NCI-H1436 treated with DMSO at 0.1 percent for 48 hours (cell line): ENCODE results near the gene NPEPPS.
A peak's percentile ranks its signal among the peaks of the same experiment; 100 is the strongest.

Experiments used
- DNase-seq: peaks from one replicate; lab custom pipeline; 2025; lab: John Stamatoyannopoulos, UW

The NPEPPS gene

DNA sequence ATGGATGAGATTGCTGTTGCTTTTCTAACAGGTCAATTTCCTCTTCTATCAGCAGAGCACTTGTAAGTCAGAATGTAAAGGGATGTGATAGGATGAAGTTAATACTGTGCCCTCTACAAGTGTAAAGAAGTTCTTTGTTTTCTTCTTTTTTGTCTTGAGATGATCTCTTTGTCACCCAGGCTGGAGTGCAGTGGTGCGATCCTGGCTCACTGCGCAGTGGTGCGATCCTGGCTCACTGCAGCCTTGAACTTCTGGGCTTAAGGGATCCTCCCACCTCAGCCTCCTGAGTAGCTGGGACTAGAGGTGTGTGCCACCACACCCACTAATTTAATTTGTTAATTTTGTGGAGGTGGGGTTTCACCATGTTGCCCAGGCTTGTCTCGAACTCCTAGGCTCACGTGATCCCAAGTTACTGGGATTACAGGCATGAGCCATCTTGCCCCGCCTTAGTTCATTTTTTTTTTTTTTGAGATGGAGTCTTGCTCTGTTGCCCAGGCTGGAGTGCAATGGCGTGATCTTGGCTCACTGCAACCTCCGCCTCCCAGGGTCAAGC, 97.2 kb downstream of the NPEPPS start:
- no peak for DNase-seq

DNA sequence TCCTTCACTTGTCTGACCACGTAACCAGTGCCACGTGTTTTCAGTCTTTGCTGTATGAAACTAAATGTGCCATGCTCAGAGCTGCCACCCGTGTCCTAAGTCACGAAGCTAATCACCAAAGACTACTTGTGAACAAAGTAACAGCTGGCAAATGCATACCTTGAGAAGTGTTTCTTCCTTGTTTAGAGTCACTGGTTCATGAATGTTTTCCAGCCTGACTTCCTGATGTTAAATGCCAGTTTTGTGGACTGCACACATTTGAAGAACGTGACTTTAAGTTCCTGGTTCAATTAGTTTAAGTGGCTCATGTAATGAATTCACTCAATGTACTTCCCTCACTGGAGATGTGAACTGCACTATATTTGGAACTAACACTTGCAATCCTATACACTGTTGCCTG, 98.9 kb downstream of the NPEPPS start:
- DNase-seq, result no peak

DNA sequence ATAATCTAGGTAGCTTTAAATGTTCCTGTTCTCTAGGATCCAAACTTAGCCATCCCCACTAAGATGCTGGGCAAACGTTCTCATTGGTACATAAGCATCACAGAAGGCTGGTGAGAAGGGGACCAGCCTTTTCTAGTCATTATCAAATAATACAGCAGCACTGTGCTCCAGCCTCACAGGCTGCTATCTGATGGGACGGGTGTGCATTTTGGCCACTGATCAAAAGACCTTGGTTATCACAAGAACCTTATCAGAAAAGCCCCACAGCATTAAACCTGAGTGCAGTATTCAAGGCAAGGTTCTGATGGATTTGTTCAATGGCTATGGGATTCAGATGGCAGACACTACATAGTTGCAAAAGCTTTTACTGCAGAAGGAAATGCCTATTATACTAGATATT, 99.7 kb downstream of the NPEPPS start:
- no peak for DNase-seq

DNA sequence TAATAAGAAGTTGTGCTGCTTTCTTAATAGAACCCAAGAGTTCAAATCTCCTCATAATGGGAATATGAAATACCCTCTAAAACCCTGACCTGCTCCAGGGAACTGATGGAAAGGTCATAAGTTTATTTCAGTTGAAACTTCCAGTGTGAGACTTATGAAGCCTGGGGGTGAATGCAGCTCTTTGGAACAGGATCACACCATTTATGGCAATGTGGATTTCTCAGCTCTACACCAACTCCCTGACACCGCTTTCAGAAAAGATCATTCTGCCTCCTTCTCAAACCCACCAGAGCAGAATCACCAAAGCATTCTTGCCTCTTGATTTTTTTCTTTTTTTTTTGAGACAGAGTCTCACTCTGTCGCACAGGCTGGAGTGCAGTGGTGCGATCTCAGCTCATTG, 102.1 kb downstream of the NPEPPS start:
- DNase-seq, result no peak

DNA sequence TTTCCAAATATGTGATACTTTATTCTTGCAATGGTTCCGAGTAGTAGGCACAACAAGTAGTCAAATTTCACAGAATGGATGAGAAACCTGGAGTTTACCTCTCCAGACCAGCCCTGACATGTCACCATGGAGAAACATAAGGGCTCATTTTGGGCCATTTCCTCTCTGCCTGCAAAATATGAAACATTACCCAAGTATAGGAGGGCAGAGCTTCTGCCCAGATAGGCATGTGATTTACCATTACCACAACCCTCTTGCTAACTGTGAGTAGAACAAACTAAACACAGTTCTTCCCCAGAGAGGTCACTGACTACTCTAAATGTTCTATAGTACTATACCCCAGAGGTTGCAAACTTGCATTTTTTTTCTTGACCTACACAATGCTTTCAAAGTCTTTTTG, 103.1 kb downstream of the NPEPPS start:
- DNase-seq, result no peak

DNA sequence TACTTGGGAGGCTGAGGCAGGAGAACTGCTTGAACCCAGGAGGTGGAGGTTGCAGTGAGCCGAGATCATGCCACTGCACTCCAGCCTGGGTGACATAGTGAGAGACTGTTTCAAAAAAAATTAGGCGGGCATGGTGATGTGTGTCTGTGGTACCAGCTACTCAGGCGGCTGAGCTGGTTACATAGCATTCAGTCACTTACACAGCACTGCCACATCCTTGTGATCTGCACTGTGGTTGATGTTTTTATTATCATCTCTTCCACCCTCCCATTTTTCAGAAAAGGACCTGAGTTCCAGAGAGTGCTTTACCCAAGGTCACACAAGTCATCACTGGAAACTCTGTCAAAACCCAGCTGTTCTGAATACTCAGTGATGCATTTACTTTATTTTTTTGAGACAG, 104.0 kb downstream of the NPEPPS start:
- DNase-seq, result no peak

DNA sequence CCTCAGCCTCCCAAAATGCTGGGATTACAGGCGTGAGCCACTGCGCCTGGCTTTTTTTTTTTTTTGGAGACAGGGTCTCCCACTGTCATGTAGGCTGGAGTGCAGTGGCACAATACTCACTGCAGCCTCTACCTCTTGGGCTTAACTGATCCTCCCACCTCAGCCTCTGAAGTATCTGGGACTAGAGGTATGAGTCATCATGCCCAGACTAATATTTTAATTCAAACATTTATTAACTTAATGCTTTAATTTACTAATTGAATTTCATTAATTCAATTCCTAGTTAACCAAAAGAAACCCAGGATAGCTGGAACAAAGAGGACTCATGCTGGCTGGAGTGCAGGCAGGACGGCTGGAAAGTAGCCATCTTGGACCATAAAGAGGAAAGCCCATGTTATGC, 104.8 kb downstream of the NPEPPS start:
- no peak for DNase-seq

DNA sequence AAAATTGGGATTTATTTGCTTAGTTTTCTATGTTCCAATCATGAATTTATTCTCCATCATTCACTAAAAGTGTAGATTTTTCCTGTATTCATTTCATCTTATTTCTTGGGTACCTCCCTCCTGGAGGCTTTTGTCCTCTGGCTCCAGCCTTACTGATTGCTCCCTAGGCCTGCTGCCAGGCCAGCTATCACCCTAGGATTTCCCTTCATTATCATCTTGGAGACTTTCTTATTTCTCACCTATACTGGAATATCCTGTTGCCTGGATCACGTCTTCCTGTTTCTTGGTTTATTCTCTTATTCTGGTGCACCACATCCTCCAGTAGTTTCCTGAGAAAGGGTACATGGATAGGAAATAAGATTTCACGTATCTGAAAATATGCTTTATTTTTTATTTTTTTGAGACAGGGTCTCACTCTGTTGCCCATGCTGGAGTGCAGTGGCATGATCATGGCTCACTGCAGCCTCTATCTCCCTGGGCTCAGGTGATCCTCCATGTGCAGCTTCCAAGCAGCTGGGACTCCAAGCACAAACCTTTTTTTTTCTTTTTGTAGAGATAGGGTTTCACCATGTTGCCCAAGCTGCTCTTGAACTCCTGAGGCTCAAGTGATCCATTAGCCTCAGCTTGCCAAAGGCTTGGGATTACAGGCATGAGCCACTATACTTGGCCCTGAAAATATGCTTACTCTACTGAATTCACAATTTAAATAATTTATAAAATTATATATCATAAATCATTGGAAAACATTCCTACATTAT, 105.5 kb downstream of the NPEPPS start:
- no peak for DNase-seq

DNA sequence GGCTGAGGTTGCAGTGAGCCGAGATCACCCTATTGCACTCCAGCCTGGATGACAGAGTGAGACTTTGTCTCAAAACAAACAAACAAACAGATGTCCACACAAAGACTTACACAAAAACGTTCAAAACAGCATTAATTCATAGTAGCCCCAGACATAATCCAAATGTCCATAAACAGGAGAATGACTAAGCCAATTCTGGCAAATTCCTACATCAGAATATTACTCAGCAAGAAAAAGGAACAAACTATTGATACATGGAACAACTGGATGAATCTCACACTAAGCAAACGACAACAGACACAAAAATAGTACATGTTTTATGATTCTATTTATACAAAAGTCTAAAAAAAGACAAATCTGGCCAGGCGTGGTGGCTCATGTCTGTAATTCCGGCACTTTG, 108.0 kb downstream of the NPEPPS start:
- no peak for DNase-seq

DNA sequence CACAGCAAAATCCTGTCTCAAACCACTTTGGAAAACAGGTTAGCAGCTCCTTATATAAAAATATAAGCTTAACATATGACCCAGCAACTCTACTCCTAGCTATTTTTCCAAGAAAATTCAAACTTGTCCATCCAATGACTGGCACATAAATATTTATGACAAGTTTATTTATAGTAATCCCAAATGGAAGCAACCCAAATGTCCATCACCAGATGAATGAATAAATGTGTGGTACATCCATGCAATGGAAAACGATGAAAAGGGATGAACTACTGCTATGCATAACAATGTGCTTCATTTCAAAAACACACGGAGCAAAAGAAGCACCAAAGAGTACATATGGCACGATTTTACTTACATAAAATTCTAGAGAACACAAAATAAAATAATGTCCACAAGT, 109.2 kb downstream of the NPEPPS start:
- no peak for DNase-seq

DNA sequence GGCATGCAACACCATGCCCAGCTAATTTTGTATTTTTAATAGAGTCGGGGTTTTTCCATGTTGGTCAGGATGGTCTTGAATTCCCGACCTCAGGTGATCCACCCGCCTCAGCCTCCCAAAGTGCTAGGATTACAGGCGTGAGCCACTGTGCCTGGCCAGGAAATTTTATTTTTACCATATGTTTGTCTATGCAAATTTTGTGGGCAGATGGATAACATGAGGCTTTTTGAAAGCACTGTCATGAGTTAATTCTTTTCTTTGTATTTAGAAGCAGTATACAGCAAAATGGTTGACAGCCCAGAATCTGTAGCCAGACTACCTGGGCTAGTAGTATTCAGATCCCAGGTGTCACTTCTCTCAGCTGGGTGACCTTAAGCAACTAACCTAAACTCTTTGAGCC, 110.3 kb downstream of the NPEPPS start:
- DNase-seq, result no peak

DNA sequence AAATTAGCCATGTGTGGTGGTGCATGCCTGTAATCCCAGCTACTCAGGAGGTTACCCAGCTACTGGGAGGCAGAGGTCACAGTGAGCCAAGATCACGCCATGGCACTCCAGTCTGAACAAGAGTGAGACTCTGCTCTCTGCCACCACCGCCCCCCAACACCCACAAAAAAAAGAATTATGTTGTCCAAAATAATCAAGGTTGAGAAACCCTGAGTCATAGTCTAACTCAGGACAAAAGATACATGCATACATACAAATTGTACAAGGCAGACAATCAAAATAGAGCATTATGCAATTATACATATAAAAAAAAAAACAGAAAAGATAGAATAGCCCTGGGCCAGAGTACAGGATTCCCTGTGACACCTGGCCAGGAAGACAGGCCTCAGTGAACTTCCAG, 112.2 kb downstream of the NPEPPS start:
- no peak for DNase-seq

DNA sequence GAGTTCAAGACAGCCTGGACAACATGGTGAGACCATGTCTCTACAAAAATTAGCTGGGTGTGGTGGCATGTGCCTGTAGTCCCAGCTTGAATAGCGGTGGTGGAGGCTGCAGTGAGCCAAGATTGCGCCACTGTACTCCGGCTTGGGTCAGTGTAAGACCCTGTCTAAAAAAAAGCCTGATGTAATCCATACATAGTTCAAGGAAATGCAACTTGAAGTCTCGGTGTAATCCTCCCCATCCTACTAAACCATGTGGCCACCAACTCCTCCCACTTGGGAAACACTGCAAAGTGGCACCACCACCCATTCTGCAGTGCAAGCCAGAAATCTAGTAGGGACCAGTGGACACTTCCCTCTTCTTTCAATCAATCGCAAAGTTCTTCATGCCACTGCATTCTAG, 113.4 kb downstream of the NPEPPS start:
- DNase-seq, result no peak

DNA sequence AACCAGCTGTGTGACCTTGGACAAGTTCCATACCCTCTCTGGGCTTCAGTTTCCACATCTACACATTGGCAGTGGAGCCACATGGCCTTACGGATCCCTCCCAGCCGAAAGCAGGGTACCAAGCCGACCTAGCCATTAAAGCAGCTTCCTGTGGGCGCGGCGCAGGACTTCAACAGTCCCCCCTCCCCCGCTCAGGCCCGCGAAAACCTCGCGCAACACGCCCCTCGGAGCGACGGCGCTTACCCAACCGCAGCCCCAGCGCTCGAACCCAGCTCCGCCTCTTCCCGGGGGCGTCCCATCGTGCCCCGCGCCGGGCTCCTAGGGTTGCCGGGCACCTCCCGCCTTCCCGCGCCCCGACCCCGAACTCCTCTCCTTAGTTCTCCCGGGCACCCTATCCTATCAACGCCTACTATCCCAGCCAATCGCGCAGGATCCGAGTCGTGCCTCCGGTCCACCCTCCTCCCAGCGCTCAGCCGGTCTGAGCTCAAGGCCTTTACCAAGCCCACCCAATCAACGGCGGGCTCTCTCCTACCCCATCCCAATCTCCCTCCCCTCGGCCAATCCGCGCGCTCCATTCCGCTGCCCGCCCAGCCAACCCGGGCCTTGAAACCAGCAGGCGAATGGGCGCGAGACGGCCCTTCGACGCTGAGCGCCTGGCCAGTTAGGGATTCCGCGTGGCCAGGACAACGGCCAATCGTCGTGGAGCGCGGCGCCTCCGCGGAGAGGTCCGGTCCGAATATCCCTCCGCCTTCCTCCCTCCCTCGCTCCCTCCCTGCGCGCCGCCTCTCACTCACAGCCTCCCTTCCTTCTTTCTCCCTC, 118.5 kb downstream of the NPEPPS start, which contains the start of gene KPNB1:
Gene KPNB1, plus strand, starts transcription at position 767 of the 819 bp plus-strand sequence. CDS start 326 bp downstream, outside the sequence.
- DNase-seq, result peak; percentile 100

DNA sequence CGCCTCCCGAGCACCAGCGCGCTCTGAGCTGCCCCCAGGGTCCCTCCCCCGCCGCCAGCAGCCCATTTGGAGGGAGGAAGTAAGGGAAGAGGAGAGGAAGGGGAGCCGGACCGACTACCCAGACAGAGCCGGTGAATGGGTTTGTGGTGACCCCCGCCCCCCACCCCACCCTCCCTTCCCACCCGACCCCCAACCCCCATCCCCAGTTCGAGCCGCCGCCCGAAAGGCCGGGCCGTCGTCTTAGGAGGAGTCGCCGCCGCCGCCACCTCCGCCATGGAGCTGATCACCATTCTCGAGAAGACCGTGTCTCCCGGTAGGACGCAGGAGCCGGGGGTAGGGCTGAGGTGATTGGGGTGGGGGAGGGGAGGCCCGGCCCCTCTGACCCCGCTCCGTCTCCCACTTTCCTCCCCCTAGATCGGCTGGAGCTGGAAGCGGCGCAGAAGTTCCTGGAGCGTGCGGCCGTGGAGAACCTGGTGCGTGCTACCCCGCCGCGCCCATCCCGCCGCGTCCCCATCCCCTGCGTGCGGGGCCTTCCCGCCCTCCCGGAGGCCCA, 119.1 kb downstream of the NPEPPS start:
- DNase-seq, result no peak

DNA sequence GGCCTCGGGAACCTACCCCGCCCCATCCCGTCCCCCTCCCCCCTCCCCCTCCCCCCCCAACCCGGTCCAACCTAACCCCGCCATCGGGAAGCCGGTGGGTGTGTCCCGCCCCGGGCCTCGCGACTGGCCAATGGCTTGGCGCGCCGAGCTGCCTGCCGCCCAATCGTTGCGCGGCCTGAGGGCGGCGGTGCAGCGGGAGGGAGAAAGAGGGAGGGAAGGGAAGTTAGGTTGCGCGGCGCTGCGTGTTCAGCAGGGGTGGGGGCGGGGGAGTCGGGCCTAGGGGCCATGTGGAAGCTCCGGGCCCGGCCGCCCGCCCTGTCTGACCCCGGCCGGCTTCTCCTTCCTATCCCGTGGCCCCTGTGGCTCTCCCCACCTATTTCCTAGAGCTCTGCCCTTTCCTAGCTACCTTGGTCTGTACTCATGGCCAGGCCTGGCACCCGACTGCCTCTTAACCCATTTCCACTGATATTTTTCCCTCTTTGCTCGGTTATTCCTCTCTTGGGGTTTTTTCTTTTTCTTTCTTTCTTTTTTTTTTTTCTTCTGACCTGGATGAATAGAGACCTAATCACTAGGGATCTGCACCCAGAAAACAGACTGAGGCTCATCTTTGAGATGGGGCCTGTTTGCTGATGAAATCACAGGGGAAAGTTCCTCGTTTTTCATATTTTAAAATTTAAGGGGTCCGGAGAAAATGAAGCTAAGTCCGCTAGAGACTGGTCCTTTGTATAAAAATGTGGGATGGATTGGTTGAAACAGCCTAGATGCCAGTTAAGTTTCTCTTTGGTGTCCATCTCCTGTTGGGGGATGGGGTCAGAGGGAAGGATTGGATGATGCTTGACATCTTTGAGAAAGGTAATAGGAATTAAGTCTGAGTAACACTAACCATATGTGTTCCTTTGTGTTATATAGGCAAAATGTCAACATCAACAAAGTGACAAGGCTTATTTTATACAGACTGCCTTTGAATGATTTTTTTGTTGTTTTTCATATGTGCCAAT, 119.9 kb downstream of the NPEPPS start:
- peak; percentile 80 for DNase-seq

DNA sequence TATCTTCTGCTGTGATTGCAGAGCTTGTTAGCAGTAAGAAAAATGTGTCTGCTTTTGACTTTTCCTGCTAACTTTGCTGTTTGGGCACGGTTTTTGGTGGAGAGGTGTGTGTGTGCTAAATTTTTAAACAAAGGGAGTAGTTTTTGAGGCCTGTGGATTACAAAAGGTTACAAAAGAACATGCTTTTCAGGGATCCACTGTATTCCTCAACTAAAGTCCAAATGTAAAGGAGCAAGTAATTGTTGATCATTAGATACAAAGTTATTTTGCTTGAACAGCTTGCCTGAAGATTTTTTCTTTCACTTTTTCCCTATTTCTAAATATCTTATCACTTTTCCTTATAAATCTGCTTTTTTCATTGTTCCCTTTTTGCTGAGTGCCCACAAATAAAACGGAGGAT, 120.8 kb downstream of the NPEPPS start:
- DNase-seq, result no peak

DNA sequence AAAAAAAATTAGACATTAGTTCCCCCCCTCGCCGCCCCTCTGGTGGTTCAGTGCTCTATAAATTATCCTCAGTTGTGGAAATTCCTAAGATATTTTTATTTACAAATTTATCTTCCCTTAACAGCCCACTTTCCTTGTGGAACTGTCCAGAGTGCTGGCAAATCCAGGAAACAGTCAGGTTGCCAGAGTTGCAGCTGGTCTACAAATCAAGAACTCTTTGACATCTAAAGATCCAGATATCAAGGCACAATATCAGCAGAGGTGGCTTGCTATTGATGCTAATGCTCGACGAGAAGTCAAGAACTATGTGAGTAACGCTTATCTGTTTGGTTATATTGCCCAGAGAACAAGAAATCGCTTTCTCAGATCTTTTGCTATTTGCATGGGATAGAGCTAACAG, 121.7 kb downstream of the NPEPPS start:
- no peak for DNase-seq

DNA sequence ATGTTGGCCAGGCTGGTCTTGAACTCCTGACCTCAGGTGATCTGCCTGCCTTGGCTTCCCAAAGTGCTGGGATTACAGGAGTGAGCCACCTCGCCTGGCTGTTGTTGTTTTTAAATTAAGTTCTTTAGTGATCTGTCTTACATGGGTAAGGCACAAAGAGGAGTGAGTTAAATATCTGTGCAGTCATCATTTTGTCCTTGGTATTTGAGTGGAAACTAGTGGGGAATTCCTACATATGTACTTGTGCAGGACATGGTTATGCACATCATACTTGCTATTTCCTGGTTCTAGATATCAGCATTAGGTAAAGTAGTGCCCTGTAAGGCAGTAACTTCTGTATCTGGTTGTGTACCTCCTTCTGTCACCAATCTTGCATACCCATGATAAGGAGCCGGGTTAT, 122.5 kb downstream of the NPEPPS start:
- DNase-seq, result no peak

DNA sequence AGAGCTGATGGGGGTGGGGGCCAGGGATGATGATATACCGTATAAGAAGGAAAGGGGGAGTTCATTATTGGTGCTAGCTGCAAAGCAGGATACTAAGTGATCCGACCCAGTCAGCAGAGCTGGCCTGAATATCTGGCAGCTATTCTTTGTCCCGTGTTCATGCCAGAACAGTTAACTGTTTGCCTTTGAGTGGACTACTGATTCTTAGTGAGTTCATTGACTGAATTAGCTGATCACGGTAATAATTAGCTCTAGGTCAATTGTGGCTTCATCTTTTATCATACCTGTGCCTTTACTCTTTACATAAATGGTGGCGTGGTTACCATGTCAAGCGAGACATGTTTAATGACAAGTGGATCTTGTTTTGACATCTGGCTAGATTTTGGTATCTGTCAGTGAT, 124.1 kb downstream of the NPEPPS start:
- no peak for DNase-seq

DNA sequence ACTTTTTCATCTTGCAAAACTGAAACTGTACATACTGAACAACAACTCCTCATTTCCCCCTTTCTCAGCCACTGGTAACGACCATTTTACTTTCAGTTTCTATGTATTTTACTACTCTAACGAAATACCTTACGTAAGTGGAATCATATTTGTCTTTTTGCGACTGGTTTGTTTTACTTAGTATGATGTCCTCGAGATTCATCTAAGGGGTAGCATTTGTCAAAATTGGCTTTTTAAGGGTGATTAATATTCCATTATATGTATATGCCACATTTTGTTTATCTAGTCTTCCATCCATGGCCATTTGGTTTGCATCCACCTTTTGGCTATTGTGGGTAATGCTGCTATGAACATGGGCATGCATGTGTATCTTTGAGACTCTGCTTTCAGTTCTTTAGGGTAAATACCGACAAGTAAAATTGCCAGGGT, 129.2 kb downstream of the NPEPPS start:
- DNase-seq, result no peak
